HG02588 (cell line): ENCODE measurements around the gene PPT1.
A peak's percentile ranks its signal among the peaks of the same experiment; 100 is the strongest.
"Not testable (repeated sequence)": the region's sequence is repeated elsewhere in the genome, so short reads cannot be mapped to it uniquely, and the experiment has no call there.

Experiments
- ATAC-seq: cut with Tn5 transposase; IDR thresholded peaks from one replicate; pipeline ENCODE4 v1.9.1; 2021; ENCODE audit warnings: mild to moderate bottlenecking, moderate library complexity; ENCODE audit not compliant: unreplicated experiment

Gene PPT1

GRCh38 chr1:40057310-40058030 lies 39.6 kb downstream of the PPT1 start:
- ATAC-seq: no peak

DNA sequence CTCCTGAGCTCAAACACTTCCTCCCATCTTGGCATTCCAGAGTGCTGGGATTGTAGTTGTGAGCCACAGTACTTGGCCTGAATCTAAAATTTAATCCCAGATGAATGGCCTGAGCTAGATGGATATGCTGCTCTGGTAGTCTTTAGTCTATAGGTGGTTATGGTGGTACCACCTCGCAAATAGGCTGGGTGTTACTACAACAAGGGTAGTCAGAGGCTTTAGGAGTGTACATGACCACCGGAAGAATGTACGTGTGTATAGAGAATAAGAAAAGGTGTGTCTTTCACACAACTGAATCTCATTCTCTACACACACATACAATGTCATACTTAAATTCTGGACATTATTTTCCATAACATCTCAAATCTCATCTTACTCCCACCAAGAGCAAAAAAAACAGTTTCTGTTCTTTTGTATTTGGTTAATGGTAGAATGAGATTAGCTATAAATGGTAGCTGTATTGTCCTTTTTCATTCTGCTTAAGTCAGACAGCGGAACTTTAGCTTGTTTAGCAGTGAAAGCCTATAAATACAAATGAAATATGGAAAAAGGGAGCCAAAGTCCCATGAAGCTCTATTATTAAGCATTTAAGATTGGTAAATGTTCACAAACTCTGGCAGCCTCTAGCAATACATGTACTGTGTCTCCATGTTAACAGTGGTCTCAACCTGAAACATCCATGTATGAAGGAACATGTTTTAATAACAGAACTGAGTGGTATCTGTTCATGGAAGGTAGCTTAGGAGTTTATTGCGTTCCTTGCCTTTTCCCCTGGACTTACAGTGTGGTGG lies 40.3 kb downstream of the PPT1 start:
- ATAC-seq: no peak

- no peak for ATAC-seq
Observed at GRCh38 chr1:40053138-40053887, 43.7 kb downstream of the PPT1 start.

DNA sequence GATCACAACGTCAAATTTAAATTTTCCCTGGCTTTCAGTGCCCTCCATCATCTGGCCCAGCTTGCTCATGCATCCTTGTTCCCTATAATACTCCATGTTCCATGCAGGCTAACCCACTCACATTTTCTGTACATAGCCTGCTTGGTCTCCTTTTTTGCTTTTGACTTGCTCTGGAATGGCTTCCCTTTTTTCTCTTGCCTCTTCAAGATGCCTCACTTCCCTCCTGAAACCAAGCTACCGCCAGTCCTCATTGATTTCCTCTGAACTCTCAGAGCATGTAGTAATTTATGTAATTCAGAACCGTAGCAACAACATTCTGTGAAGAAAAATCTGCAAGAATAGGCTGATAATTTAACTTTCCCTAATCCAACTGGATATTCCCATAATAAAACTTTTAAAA lies 46.2 kb downstream of the PPT1 start:
- no peak for ATAC-seq

GRCh38 chr1:40049725-40050124 lies 47.3 kb downstream of the PPT1 start:
- no peak for ATAC-seq

DNA sequence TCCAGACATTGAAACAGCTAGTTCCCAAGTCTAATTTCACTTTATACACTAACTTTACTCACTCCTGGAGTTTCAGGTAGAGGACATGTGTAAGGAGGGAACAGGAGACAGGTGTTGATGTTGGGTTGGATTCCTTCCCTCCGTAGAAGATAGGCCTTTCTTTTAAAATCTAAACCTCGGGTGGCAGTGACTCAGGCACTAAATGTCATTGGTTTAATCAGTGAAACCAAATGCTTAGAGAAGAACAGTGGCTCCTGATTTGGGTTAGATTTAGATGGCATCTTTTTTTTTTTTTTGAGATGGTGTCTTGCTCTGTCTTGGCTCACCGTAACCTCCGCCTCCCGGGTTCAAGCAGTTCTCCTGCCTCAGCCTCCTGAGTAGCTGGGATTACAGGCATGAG lies 49.3 kb downstream of the PPT1 start:
- no peak for ATAC-seq

DNA sequence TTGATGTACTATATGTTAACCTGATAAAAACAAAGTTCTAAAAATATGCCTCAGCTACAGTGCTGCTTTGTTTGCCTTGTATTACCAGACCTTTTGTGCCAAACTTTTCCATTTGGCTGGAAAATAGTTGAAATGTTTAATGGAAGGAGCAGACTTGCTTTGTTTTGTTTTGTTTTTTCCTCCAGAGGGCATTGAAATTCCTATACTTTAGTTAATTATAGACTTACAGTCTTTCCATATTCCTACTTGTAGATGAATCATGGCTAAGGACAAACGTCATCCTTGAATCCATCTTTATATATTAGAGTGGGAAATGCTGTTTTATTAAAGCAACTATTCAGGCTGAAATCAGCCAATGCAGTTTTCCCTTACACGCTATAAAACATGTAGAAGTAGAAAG lies 49.8 kb downstream of the PPT1 start:
- ATAC-seq: no peak

DNA sequence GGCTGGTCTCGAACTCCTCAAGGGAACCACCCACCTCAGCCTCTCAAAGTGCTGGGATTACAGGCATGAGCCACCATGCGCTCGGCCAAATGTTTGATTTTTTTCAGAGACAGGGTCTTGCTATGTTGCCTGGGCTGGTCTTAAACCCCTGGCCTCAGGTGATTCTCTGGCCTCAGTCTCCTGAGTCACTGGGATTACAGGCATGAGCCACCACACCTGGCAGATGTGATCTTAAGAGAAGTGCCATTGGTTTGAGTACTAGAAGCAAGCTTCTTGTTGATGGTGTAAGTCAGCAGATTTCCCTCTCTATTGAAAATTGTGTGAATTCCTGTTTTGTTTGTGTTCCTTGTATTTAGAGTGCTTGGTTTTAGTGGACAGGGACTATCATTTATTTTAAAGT lies 51.3 kb downstream of the PPT1 start:
- no peak for ATAC-seq

DNA sequence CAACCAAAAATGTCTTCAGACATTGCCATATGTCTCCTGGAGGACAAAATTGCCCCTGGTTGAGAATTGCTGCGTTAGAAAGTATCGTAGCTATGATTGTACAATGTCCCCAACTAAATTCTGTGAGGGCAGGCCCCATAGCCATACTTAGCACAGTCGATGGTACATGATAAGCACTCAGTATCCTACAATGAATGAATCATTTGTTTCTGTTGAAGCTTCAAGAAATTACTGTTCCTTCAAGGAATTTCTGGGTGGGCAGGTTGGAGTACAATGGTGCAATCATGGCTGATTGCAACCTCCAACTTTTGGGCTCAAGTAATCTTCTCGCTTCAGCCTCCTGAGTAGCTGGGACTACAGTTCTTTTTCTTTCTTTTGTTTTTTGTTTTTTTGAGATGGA lies 51.9 kb downstream of the PPT1 start:
- ATAC-seq: no peak

GRCh38 chr1:40044110-40044509 lies 52.9 kb downstream of the PPT1 start:
- ATAC-seq: no peak

GRCh38 chr1:40042341-40042740 lies 54.7 kb downstream of the PPT1 start:
- no peak for ATAC-seq

DNA sequence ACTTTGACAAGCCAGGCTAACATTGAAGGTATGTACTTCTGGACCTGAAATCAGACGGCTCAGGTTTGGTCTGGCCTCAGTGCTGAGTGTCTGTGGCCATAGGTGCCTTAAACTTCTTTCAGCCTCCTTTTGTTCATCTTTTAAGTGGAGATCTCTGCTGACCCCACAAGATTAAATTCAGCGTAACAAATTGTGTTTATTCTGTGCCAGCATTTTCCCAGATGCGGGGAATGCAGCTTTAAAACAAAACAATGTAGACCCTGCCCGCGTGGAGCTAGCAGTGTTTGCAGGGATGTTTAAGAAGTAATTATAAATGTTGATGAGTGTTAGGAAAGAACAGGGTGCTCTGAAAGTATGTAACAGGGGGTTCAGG lies 55.6 kb downstream of the PPT1 start:
- no peak for ATAC-seq

- peak; percentile 84 for ATAC-seq
Observed at GRCh38 chr1:40040511-40041465, 56.3 kb downstream of the PPT1 start, which contains the start of gene CAP1. TSS of gene CAP1 (plus strand) at chr1:40040729. CDS start at chr1:40059347, 18,618 bp downstream.

DNA sequence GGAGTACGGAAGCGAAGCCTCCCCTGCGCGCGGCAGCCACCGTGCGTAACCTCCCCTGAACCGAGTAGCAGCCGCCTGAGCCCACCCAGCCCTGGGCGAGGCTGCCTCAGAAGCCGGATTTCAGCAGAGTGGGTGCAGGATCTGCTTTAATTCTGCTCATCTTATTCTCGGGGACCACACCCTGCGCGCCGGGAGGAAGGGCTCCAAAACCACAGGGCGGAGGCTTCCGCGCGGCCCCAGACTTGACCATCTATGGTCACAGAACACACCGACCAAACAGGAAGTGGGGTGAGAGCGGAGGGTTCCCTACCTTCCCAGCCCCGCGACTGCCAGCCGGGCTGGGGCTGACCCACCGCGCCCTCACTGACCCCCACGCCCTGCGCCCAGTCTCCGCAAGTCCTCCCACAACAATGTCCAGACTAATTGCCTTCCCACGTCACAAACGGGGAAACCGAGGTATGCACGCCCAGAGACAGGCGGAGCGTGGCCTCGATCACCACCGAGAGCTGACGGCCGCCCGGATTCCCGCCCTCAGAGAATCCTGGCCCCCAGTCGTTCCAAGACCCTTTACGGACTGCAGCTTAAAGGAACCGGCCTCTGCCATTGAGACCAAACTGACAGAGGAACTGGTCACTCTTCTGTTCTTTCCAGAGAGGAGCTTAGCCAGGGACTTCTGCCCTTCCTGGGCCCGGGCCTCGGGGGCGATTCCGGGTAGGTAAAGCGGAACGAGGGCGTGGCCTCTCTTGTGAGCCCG lies 57.1 kb downstream of the PPT1 start:
- peak; percentile 46 for ATAC-seq

DNA sequence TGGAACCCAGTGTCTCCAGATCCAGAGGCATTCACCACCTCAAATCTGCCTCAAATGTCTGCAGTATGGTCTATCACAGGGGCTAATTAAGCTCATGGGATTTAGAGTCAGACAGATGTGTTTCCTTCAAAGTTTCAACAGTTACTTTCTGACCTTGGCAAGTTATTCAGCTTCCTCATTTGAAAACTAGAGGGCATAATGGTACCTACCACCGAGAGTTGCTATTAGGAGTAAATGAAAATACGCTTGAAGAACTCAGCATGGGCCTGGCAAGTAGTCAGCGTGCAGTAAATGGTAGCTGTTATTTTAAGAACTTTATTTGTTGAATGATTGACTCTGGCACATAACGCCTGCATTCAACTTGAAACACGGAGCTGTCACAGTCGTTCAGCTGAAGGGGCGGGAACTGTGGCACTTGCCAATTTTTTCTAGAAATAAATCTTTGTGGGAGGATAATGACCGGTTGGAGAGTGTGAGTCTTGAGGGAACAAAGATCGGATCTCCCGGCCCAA lies 57.8 kb downstream of the PPT1 start:
- no peak for ATAC-seq

- no peak for ATAC-seq
Observed at GRCh38 chr1:40038697-40039096, 58.4 kb downstream of the PPT1 start.

DNA sequence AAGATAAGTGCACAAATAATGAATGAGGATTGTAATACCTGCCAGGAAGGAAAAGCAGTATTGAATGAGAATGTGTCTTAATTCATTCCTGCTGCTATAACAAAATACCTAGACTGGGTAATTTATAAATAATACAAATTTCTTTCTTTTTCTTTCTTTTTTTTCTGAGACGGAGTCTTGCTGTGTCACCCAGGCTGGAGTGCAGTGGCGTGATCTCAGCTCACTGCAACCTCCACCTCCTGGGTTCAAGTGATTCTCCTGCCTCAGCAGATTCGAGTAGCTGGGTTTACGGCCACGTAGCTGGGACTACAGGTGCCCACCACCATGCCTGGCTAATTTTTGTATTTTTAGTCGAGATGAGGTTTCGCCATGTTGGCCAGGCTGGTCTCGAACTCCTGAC lies 59.8 kb downstream of the PPT1 start:
- ATAC-seq: not testable (repeated sequence)

- no peak for ATAC-seq
Observed at GRCh38 chr1:40036574-40036973, 60.5 kb downstream of the PPT1 start.

- no peak for ATAC-seq
Observed at GRCh38 chr1:40034869-40035268, 62.2 kb downstream of the PPT1 start.
